GM12892 (cell line): ENCODE data around the gene MINDY3.
"Not testable (repeated sequence)": the region's sequence is repeated elsewhere in the genome, so short reads cannot be mapped to it uniquely, and the experiment has no call there.

ENCODE experiments used
- POLR2A ChIP-seq: IDR thresholded peaks from 2 replicates; pipeline ENCODE4 v1.6.1; 2011; ENCODE audit warnings: low read depth, low read length, control low read depth
- POLR2AphosphoS5 ChIP-seq: IDR thresholded peaks from 2 replicates; pipeline ENCODE4 v1.6.1; 2011; ENCODE audit warnings: low read depth, low read length, control low read depth

DNA sequence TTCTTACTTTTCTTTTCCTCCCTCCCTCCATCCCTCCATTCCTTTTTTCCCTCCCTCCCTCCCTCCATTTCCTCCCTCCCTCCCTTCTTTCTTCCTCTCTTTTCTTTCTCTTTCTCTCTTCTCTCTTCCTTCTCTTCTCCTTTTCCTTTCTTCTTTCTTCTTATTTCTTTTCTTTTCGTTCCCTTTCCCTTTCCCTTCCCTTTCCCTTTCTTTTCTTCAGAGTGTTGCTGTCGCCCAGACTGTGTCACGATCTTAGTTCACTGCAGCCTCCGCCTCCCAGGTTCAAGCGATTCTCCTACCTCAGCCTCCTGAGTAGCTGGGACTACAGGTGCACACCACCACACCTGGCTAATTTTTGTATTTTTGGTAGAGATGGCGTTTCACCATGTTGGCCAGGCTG is 98.1 kb downstream of the MINDY3 start:
- not testable (repeated sequence) for TF ChIP-seq POLR2A, POLR2AphosphoS5
